Right atrium auricular region (tissue), 2 donors: ENCODE data around the gene DNAH9. TPM values are rescaled to one million over a fixed set of nuclear protein-coding genes. Genes with fewer than 3 reads are reported as not detected.

Experiments used
- DNase-seq: peaks from one replicate; pipeline ENCODE4 v3.0.0-alpha.2; 2019; ENCODE audit warnings: low spot score
- H3K27ac ChIP-seq, 2 donors: fragments of 200-600 bp; sonication (generic); 1 replicate in 1 of 2; 2 replicates in 1 of 2; pipeline ENCODE4 v1.5.1; 2016 to 2019
- H3K27me3 ChIP-seq, 2 donors: fragments of 200-600 bp; sonication (generic); one replicate each; pipeline versions ENCODE4 v1.5.1 to v1.6.0; 2017 to 2019
- H3K36me3 ChIP-seq: fragments of 200-600 bp; sonication (generic); one replicate; pipeline ENCODE4 v1.5.1; 2016
- H3K4me1 ChIP-seq, 2 donors: fragments of 200-600 bp; sonication (generic); one replicate each; pipeline versions ENCODE4 v1.5.1 to v1.6.0; 2017 to 2019
- H3K4me3 ChIP-seq, 2 donors: fragments of 200-600 bp; sonication (generic); 1 replicate in 1 of 2; 2 replicates in 1 of 2; pipeline ENCODE4 v1.5.1; 2017 to 2019; ENCODE audit warnings: mild to moderate bottlenecking in 1 of 2, moderate library complexity in 1 of 2
- H3K9me3 ChIP-seq, 2 donors: fragments of 200-600 bp; sonication (generic); one replicate each; pipeline ENCODE4 v1.5.1; 2019
- CTCF ChIP-seq, 2 donors: fragments of 200-600 bp; sonication (generic); IDR thresholded peaks; one replicate each; pipeline ENCODE4 v1.5.1; 2019; ENCODE audit warnings: antibody characterized with exemption in 2 of 2
- total RNA-seq, 2 donors: library from RNA; depleted of rRNA; stranded (reverse); fragments of >200 nt; gene quantifications; one replicate each; pipeline ENCODE4 v1.1.0, GENCODE V29; 2016

Gene DNAH9
- total RNA-seq, 2 donors from 2014 or later: 0.63 TPM; not detected in 1

DNA sequence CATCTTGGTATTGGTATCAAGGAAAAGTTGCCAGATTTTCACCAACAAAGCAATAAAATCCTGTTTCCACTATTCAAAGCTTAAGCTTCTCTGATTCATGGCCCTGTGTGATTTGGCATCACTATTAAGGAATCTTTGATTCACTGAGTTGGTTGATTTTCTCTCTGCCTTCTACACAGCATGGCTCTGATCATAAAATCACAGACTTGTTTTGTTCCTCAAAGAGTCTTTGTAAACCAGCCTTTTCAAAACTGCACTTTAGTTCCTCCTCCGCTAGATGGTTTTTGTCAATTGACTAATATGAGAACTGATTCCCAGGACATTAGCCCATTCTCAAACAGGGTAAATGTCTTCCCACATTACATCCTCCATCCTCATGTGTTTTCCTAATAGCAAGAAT, 197.6 kb downstream of the DNAH9 start:
- no peaks in the 10 kb centered on the region for H3K36me3 ChIP-seq
- no peak for TF ChIP-seq CTCF (IDR thresholded peaks at IDR 0.05)
- no peak for DNase-seq
- H3K27ac ChIP-seq: no peak overlapping the region
- no peaks in the 10 kb centered on the region for H3K4me1 ChIP-seq
- H3K27me3 ChIP-seq: no peaks in the 10 kb centered on the region
- H3K9me3 ChIP-seq: no peaks in the 10 kb centered on the region
- H3K4me3 ChIP-seq: no peak overlapping the region

DNA sequence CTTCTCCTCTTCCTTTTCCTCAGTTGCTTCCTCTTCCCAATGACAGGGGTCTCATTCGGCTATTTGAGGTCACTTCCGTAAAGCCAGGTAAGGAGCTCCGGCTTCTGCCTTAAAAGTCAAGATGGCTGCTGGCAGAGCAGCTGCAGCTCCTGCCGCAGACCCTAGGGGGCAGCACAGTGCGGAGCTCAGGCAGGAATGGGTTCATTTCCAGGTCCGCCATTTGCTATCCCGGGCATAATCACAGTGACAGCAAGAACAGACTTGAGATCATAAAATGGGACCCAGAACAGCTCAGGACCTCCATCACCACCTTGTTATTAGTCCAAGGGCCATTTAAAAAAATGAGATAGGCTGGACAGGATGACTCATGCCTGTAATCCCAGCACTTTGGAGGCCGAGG, 199.5 kb downstream of the DNAH9 start:
- Histone ChIP-seq H3K27ac (no peak overlapping the region), H3K4me3 (no peak overlapping the region), H3K9me3 (no peaks in the 10 kb centered on the region), H3K4me1 (no peaks in the 10 kb centered on the region), H3K36me3 (no peaks in the 10 kb centered on the region), H3K27me3 (no peaks in the 10 kb centered on the region)
- TF ChIP-seq CTCF (IDR thresholded peaks at IDR 0.05): no peak
- DNase-seq: no peak

GRCh38 chr17:11803231-11803969, 205.1 kb downstream of the DNAH9 start:
- Histone ChIP-seq H3K27me3 (no peaks in the 10 kb centered on the region), H3K4me3 (no peak overlapping the region), H3K27ac (no peak overlapping the region), H3K36me3 (no peaks in the 10 kb centered on the region), H3K9me3 (no peaks in the 10 kb centered on the region), H3K4me1 (no peaks in the 10 kb centered on the region)
- DNase-seq: no peak
- no peak for TF ChIP-seq CTCF (IDR thresholded peaks at IDR 0.05)

DNA sequence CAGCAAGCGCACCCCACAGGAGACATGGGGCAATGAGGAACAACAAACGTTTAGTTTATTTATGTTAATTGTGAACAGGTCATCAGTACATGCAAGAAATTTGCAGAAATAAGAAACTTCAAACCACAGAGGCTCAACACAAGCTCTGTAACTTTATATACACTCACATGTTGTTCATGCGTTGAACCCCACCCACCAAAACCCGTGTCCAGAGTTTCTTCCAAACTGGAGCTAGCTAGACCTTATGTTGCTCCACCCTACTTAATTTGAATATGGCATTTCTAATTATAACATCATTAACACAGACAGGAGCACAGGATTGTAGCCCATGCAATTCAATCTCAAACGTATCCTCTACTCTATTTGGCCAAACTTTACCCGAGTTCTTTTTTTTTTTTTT, 206.9 kb downstream of the DNAH9 start:
- no peak for TF ChIP-seq CTCF (IDR thresholded peaks at IDR 0.05)
- Histone ChIP-seq H3K9me3 (no peaks in the 10 kb centered on the region), H3K27ac (no peak overlapping the region), H3K4me3 (no peak overlapping the region), H3K27me3 (no peaks in the 10 kb centered on the region), H3K36me3 (no peaks in the 10 kb centered on the region), H3K4me1 (no peaks in the 10 kb centered on the region)
- no peak for DNase-seq

GRCh38 chr17:11805952-11806351, 207.7 kb downstream of the DNAH9 start:
- no peaks in the 10 kb centered on the region for H3K9me3 ChIP-seq
- TF ChIP-seq CTCF (IDR thresholded peaks at IDR 0.05): no peak
- H3K36me3 ChIP-seq: no peaks in the 10 kb centered on the region
- no peaks in the 10 kb centered on the region for H3K27me3 ChIP-seq
- no peak overlapping the region for H3K27ac ChIP-seq
- no peak for DNase-seq
- no peaks in the 10 kb centered on the region for H3K4me1 ChIP-seq
- H3K4me3 ChIP-seq: no peak overlapping the region

GRCh38 chr17:11807606-11808005, 209.3 kb downstream of the DNAH9 start:
- Histone ChIP-seq H3K27ac (no peak overlapping the region), H3K27me3 (no peaks in the 10 kb centered on the region), H3K36me3 (no peaks in the 10 kb centered on the region), H3K4me3 (no peak overlapping the region), H3K4me1 (no peaks in the 10 kb centered on the region), H3K9me3 (no peaks in the 10 kb centered on the region)
- no peak for TF ChIP-seq CTCF (IDR thresholded peaks at IDR 0.05)
- DNase-seq: no peak
